NOMO-1 treated with dmso at 0.1 percent for 144 hours (cell line): Measurements from ENCODE around the gene DPP8.
"Not testable (repeated sequence)": the region's sequence is repeated elsewhere in the genome, so short reads cannot be mapped to it uniquely, and the experiment has no call there.

Source experiments
- DNase-seq: peaks from one replicate; lab custom pipeline; 2025; ENCODE audit not compliant: unreplicated experiment; lab: John Stamatoyannopoulos, UW

Gene DPP8

DNA sequence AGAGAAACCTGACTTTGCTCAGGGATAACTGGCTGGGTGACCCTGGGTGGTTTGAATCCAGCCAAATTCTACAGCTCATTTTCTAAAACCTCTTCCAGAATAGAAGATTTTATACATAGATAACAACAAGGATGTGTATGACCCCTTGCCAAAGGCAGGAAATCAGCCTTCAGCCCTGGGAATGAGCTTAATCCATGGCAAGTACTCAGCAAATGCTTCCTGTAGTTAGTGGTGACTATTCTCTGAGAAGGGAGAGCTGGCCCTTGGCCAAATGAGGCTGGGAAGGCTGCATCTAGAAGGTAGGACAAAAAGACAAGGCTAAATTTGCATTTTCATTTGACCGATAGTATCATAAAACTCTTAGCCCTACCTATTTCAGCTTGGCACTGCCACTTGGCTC is 8.1 kb upstream of the DPP8 start:
- no peak for DNase-seq

DNA sequence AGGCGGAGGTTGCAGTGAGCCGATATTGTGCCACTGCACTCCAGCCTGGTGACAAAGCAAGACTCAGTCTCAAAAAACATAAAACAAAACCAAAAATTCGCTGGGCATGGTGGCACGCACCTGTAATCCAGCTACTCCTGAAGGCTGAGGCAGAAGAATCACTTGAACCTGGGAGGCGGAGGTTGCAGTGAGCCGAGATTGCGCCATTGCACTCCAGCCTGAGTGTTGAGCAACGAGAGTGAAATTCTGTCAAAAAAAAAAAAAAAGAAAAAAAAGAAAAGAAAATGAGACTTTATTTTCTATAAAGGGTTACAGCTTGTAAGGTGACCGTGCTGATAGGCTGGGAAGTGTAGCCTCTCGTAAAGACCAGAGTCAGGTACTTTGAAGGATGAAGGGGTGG is 6.7 kb upstream of the DPP8 start:
- no peak for DNase-seq

DNA sequence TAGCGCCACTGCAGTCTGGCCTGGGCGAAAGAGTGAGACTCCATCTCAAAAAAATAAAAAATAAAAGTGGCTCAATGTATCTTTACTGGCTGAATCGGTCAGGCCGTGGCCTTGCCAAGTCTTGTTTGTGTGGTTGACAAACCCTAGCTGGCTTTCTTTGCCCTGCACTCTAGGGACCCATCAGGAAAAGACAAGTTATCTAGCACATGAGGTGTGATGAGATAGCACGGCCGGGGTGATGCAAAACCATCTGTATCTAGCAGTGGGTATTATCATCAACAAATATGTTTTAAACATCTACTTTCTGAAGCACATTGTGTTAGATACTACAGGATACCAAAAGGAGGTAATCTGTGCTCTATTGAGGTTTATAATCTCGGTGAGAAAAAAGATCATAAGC is 3.9 kb upstream of the DPP8 start:
- no peak for DNase-seq

- DNase-seq, result no peak
These were observed 1.3 kb upstream of the DPP8 start for GRCh38 chr15:65518633-65519285.

DNA sequence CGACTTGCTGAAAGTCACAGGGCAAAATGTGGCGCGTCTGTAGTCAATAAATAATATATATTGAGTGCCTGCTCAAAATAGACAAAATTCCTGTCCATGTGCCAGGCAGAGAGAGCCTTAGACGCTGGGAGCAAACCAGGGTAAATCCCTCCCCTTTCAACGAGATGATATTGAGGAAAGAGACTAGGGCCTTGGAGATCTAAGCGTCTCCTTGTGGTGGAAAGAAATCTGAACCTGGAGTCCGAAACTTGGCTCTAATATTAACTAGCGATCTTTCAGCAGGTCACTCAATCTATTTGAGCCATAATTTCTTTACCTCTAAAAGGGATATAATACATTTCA is 348 bp upstream of the DPP8 start:
- DNase-seq, result no peak

DNA sequence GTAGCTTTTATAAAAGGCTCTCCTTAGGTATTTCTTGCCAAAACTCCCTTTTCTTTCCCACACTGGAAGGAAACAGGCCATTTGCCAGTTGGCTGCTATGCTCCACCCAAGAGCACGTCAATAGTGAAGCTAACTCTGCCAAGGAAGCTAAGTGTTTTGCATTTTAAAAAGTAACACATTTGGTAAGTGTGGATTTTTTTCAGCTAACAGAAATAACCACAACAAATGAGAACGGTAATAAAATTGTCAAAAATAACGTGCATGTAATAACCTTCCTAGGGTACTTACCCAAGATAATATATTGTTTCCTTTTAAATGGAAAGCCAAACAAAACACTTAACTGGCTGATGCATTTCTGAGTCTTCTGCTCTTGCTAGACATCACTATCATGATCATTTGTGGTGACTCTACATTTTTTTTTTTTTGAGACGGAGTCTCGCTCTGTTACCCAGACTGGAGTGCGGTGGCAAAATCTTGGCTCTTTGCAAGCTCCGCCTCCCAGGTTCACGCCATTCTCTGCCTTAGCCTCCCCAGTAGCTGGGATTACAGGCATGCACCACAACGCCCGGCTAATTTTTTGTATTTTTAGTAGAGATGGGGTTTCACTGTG is 4.6 kb downstream of the DPP8 start:
- no peak for DNase-seq

DNA sequence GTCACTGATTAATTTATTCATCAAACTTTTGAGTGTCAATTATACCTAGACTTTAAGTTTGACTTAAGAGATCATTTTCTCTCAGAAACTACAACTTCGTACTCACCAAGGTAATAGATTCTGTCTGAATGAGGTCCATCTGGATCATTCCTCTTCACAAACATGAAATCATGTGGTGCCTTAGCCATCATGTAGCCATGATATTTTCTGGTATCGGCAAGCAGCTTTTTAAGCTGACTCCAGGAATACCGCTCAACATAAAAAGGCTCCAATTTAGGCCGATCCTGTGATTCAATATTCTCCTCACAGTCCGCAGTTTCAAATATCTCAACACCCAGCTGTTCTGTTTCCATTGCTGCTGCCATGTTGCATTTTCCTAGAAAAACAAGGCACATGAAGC is 5.3 kb downstream of the DPP8 start:
- DNase-seq, result no peak

DNA sequence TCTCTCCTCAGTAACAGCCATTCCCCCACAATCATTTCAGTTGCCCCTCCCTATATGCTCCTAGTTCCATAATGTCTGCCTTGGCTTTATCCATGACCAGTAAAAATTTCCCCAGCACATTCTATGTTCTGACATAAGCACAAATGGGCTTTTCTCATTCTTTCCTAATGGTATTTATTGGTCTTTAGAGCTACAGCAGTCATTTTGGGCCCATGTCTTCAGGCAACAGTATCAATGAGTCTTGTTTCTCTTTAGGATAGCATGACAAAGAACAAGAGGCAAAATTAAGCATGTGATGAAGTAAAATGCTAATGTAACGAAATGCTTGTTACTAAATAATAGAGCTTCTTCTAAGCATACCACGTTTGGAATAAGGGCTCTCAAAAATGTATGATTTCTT is 8.2 kb downstream of the DPP8 start:
- no peak for DNase-seq

- no peak for DNase-seq
These were observed 23.4 kb downstream of the DPP8 start for GRCh38 chr15:65494076-65494475.

GRCh38 chr15:65484876-65485275 is 32.6 kb downstream of the DPP8 start:
- no peak for DNase-seq

GRCh38 chr15:65476903-65477302 is 40.6 kb downstream of the DPP8 start:
- DNase-seq, result no peak

GRCh38 chr15:65470866-65471265 is 46.6 kb downstream of the DPP8 start:
- DNase-seq, result no peak

GRCh38 chr15:65468229-65468909 is 49.1 kb downstream of the DPP8 start:
- DNase-seq, result no peak

GRCh38 chr15:65466901-65467300 is 50.6 kb downstream of the DPP8 start:
- DNase-seq, result no peak

DNA sequence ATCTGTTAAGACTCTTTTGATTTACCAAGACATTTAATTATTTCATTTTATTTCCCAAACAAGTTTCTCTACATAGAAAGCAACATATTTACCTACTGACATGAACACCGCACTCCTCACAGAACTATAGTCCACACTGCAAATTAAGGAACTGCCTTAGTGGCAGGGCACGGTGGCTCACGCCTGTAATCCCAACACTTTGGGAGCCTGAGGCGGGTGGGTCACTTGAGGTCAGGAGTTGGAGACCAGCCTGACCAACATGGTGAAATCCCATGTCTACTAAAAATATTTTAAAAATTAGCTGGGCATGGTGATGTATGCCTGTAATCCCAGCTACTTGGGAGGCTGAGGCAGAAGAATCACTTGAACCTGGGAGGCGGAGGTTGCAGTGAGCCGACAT is 54.4 kb downstream of the DPP8 start:
- not testable (repeated sequence) for DNase-seq

DNA sequence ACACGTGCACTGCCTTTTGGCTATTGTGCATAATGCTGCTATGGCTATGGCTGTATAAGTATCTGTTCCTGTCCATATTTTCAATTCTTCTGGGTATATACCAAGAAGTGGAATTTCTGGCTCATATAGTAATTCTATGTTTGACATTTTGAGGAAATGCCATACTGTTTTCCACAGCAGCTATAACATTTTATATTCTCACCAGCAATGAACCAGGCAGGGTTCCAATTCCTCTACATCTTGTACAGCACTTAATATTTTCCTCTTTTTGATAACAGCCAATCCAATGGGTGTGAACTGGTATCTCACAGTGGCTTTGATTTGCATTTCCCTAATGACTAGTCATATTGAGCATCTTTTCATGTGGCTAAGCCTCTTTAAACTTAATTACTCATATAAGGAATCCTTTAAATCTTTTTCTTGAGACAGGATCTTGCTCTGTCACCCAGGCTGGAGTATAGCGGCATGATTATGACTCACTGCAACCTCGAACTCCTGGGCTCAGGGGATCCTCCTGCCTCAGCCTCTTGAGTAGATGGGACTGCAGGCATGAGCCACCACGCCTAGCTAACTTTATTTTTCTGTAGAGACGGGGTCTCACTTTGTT is 56.6 kb downstream of the DPP8 start:
- no peak for DNase-seq

GRCh38 chr15:65455256-65455655 is 62.2 kb downstream of the DPP8 start:
- DNase-seq, result not testable (repeated sequence)

GRCh38 chr15:65451989-65452388 is 65.5 kb downstream of the DPP8 start:
- DNase-seq, result no peak

GRCh38 chr15:65450556-65450955 is 66.9 kb downstream of the DPP8 start:
- DNase-seq, result no peak

DNA sequence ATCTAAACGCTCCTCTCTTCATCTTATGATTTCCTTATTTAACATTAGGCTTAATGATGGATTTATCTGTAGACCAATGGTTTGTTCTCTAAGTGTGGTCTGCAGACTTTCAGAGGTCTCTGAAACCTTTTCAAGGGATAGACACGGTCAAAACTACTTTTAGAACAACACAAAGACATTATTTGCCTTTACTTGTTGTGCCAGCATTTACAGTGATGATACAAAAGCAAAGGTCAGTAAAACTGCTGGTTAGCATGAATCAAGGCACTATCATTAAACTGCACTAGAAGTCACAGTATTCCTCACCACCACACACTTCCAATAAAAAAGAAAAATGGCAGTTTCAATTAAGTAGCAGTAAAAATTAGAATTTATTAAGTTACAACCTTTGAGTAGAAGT is 70.3 kb downstream of the DPP8 start:
- DNase-seq, result no peak

DNA sequence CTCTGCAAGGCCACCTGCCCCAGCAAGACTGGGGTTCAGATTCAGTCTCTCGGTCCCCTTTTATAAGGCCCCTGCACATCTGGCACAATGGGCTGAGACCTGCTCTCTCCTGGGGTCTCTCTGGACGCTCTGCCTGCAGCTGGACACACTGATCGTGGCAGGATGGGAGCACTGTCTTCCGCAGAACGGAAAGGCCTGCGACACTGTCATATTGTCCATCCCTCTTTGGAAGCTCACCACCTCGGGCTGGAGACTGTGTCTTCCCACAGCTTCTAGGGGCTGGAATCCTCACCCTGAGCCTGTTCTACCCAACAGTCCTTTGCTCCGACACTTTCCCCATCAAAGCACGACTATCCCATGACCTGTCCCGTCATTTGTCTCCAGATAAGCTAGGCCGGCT is 83.3 kb downstream of the DPP8 start:
- DNase-seq, result no peak

- DNase-seq, result no peak
These were observed 85.8 kb downstream of the DPP8 start for GRCh38 chr15:65431731-65432130.
